ENCODE data around the gene KCTD18.

- no peak for TF ChIP-seq RFX5 (IDR thresholded peaks at IDR 0.05; ENCODE audit: low read depth, low read length)
- no peak for TF ChIP-seq CHD2 (IDR thresholded peaks at IDR 0.05; ENCODE audit: borderline replicate concordance, low read depth, low read length)
- TF ChIP-seq, protein P1, sequence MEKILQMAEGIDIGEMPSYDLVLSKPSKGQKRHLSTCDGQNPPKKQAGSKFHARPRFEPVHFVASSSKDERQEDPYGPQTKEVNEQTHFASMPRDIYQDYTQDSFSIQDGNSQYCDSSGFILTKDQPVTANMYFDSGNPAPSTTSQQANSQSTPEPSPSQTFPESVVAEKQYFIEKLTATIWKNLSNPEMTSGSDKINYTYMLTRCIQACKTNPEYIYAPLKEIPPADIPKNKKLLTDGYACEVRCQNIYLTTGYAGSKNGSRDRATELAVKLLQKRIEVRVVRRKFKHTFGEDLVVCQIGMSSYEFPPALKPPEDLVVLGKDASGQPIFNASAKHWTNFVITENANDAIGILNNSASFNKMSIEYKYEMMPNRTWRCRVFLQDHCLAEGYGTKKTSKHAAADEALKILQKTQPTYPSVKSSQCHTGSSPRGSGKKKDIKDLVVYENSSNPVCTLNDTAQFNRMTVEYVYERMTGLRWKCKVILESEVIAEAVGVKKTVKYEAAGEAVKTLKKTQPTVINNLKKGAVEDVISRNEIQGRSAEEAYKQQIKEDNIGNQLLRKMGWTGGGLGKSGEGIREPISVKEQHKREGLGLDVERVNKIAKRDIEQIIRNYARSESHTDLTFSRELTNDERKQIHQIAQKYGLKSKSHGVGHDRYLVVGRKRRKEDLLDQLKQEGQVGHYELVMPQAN (conservative IDR thresholded peaks at IDR 0.05): no peak
- no peak for TF ChIP-seq CTCF (IDR thresholded peaks at IDR 0.05 in 2 of 3, conservative IDR thresholded peaks at IDR 0.05 in 1 of 3; ENCODE audit: control insufficient read depth in 2 of 3, extremely low read depth in 1 of 3, insufficient read depth in 1 of 3, low read depth in 3 of 3, low read length in 3 of 3)
- TF ChIP-seq CEBPB (IDR thresholded peaks at IDR 0.05; ENCODE audit: borderline replicate concordance in 1 of 2, low read depth in 2 of 2, low read length in 2 of 2): no peak
- TF ChIP-seq SMC3 (IDR thresholded peaks at IDR 0.05; ENCODE audit: borderline replicate concordance, low read length): no peak
- no peak for TF ChIP-seq TARDBP (IDR thresholded peaks at IDR 0.05; ENCODE audit: borderline replicate concordance)
- TF ChIP-seq, protein P2, sequence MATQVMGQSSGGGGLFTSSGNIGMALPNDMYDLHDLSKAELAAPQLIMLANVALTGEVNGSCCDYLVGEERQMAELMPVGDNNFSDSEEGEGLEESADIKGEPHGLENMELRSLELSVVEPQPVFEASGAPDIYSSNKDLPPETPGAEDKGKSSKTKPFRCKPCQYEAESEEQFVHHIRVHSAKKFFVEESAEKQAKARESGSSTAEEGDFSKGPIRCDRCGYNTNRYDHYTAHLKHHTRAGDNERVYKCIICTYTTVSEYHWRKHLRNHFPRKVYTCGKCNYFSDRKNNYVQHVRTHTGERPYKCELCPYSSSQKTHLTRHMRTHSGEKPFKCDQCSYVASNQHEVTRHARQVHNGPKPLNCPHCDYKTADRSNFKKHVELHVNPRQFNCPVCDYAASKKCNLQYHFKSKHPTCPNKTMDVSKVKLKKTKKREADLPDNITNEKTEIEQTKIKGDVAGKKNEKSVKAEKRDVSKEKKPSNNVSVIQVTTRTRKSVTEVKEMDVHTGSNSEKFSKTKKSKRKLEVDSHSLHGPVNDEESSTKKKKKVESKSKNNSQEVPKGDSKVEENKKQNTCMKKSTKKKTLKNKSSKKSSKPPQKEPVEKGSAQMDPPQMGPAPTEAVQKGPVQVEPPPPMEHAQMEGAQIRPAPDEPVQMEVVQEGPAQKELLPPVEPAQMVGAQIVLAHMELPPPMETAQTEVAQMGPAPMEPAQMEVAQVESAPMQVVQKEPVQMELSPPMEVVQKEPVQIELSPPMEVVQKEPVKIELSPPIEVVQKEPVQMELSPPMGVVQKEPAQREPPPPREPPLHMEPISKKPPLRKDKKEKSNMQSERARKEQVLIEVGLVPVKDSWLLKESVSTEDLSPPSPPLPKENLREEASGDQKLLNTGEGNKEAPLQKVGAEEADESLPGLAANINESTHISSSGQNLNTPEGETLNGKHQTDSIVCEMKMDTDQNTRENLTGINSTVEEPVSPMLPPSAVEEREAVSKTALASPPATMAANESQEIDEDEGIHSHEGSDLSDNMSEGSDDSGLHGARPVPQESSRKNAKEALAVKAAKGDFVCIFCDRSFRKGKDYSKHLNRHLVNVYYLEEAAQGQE (IDR thresholded peaks at IDR 0.05; ENCODE audit: low read depth, low read length): no peak
- TF ChIP-seq EZH2 (IDR thresholded peaks at IDR 0.05; ENCODE audit: borderline replicate concordance, control insufficient read depth, low read depth, low read length): no peak
- TF ChIP-seq, protein P3, sequence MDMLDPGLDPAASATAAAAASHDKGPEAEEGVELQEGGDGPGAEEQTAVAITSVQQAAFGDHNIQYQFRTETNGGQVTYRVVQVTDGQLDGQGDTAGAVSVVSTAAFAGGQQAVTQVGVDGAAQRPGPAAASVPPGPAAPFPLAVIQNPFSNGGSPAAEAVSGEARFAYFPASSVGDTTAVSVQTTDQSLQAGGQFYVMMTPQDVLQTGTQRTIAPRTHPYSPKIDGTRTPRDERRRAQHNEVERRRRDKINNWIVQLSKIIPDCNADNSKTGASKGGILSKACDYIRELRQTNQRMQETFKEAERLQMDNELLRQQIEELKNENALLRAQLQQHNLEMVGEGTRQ (IDR thresholded peaks at IDR 0.05; ENCODE audit: borderline replicate concordance, low read depth, low read length): no peak
- TF ChIP-seq TCF12 (IDR thresholded peaks at IDR 0.05; ENCODE audit: low read depth, low read length): no peak
- no peak for TF ChIP-seq USF1 (IDR thresholded peaks at IDR 0.05; ENCODE audit: borderline replicate concordance, extremely low read length, insufficient read depth, low read depth, low read length)
- no peak for TF ChIP-seq ATF7 (IDR thresholded peaks at IDR 0.05; ENCODE audit: low read depth)
Observed at GRCh38 chr2:200488169-200488568, 21.7 kb downstream of the KCTD18 start.
